D721Med (cell line): ENCODE measurements around the gene TMIGD2.
"Not testable (repeated sequence)": the region's sequence is repeated elsewhere in the genome, so short reads cannot be mapped to it uniquely, and the experiment has no call there.

Experiments used
- DNase-seq: peaks from one replicate; pipeline ENCODE4 v3.0.0; 2011; ENCODE audit warnings: low spot score; ENCODE audit not compliant: insufficient read length
- FAIRE-seq: peaks from 2 replicates; lab custom pipeline; 2011; peaks lifted over from hg19 to GRCh38; lab: Jason Lieb, UNC
- CTCF ChIP-seq: IDR thresholded peaks from 2 replicates; pipeline ENCODE4 v1.5.1; 2012; ENCODE audit warnings: mild to moderate bottlenecking, control low read depth; ENCODE audit not compliant: insufficient read depth; ENCODE audit errors: missing control alignments

The TMIGD2 gene

GRCh38 chr19:4302243-4302640, at the start of gene TMIGD2:
Gene TMIGD2, minus strand, starts transcription at chr19:4302389. Its CDS starts 4 bp downstream, at chr19:4302385.
- FAIRE-seq: no peak
- no peak for DNase-seq
- no peak for TF ChIP-seq CTCF

GRCh38 chr19:4350726-4351125, 48.5 kb upstream of the TMIGD2 start:
- DNase-seq (no peak), FAIRE-seq (no peak)
- TF ChIP-seq CTCF: no peak

GRCh38 chr19:4350111-4350510, 47.9 kb upstream of the TMIGD2 start:
- no peak for DNase-seq
- TF ChIP-seq CTCF: no peak
- no peak for FAIRE-seq

- DNase-seq, FAIRE-seq: not testable (repeated sequence)
These were observed 47.0 kb upstream of the TMIGD2 start for GRCh38 chr19:4349225-4349624.

- FAIRE-seq (no peak), DNase-seq (no peak)
- no peak for TF ChIP-seq CTCF
These were observed 45.3 kb upstream of the TMIGD2 start for GRCh38 chr19:4347521-4347920.

GRCh38 chr19:4346020-4346383, 43.8 kb upstream of the TMIGD2 start:
- no peak for TF ChIP-seq CTCF
- DNase-seq (no peak), FAIRE-seq (no peak)

- no peak for TF ChIP-seq CTCF
- DNase-seq: no peak
- no peak for FAIRE-seq
These were observed 43.3 kb upstream of the TMIGD2 start for GRCh38 chr19:4345342-4346019.
